ENCODE results near the gene RRP1B. TPM values are rescaled to one million over a fixed set of nuclear protein-coding genes. Genes with fewer than 3 reads are reported as not detected.

RRP1B gene
- polyA plus RNA-seq, 3 donors = 3.3 to 6.1 (median 4.5) TPM

GRCh38 chr21:43634618-43635017 lies 24.7 kb upstream of the RRP1B start:
- 100% methylated on average over 3 of the region's 5 CpGs for WGBS (ENCODE audit: insufficient coverage)
- peaks cover 0 to 1% (median 0%) of the 10 kb centered on the region in 3 donors for H3K27me3 Mint-ChIP-seq (ENCODE audit: low read depth in 3 of 3)

GRCh38 chr21:43635436-43635835 lies 23.9 kb upstream of the RRP1B start:
- Histone ChIP-seq H3K27ac (ENCODE audit: low read depth in 1 of 2, low read length in 2 of 2) (no peak overlapping the region), H3K4me3 (replicated peaks in 1 of 3; ENCODE audit: low read depth in 2 of 3, low read length in 3 of 3) (no peak overlapping the region), H3K9ac (ENCODE audit: insufficient read depth, low read length, poor library complexity, severe bottlenecking) (no peak overlapping the region), H3K9me3 (replicated peaks in 1 of 2; ENCODE audit: control insufficient read depth in 1 of 2, insufficient read depth in 1 of 2, low read length in 2 of 2) (no peaks in the 10 kb centered on the region), H3K36me3 (replicated peaks in 1 of 2; ENCODE audit: control insufficient read depth in 1 of 2, insufficient read depth in 2 of 2, low read length in 2 of 2) (no peaks in the 10 kb centered on the region), H2AFZ (ENCODE audit: insufficient read depth, low read depth, low read length, poor library complexity, severe bottlenecking) (no peak overlapping the region), H4K20me1 (ENCODE audit: insufficient read depth, low read length) (no peaks in the 10 kb centered on the region), H3K79me2 (ENCODE audit: insufficient read depth, low read length) (no peaks in the 10 kb centered on the region), H3K27me3 (ENCODE audit: control insufficient read depth in 2 of 2, insufficient read depth in 2 of 2, low read length in 2 of 2) (no peaks in the 10 kb centered on the region), H3K4me2 (replicated peaks; ENCODE audit: extremely low read depth, low read length, poor library complexity, severe bottlenecking) (no peak overlapping the region), H3K4me1 (ENCODE audit: control insufficient read depth in 1 of 2, insufficient read depth in 2 of 2, low read length in 2 of 2) (peaks cover 10% of the 10 kb centered on the region in 2 donors)
- no peak for DNase-seq
- Mint-ChIP-seq H3K4me1 (peaks cover 16% of the 10 kb centered on the region), H3K27ac (no peak overlapping the region), H3K4me3 (no peak overlapping the region), H3K36me3 (no peaks in the 10 kb centered on the region), H3K27me3 (ENCODE audit: low read depth in 3 of 3) (peaks cover 0 to 1% (median 0%) of the 10 kb centered on the region in 3 donors), H3K9me3 (peaks cover 0 to 2% (median 0%) of the 10 kb centered on the region in 7 donors)
- no peak for TF ChIP-seq CTCF (IDR thresholded peaks at IDR 0.05)
- 100% methylated on average over 1 of the region's 7 CpGs for WGBS (ENCODE audit: insufficient coverage)
- intact Hi-C loops (cut with micrococcal nuclease) = no loop called here

More at GRCh38 chr21:43634618-43635017, 24.7 kb upstream of the RRP1B start:
- Mint-ChIP-seq H3K4me3 (no peak overlapping the region), H3K27ac (no peak overlapping the region), H3K4me1 (peaks cover 8% of the 10 kb centered on the region), H3K9me3 (peaks cover 0 to 2% (median 0%) of the 10 kb centered on the region in 7 donors), H3K36me3 (no peaks in the 10 kb centered on the region)
- Histone ChIP-seq H3K9me3 (replicated peaks in 1 of 2; ENCODE audit: control insufficient read depth in 1 of 2, insufficient read depth in 1 of 2, low read length in 2 of 2) (no peaks in the 10 kb centered on the region), H3K27me3 (ENCODE audit: control insufficient read depth in 2 of 2, insufficient read depth in 2 of 2, low read length in 2 of 2) (no peaks in the 10 kb centered on the region), H4K20me1 (ENCODE audit: insufficient read depth, low read length) (no peaks in the 10 kb centered on the region), H3K9ac (ENCODE audit: insufficient read depth, low read length, poor library complexity, severe bottlenecking) (no peak overlapping the region), H3K4me1 (ENCODE audit: control insufficient read depth in 1 of 2, insufficient read depth in 2 of 2, low read length in 2 of 2) (peaks cover 2 to 4% of the 10 kb centered on the region in 2 donors), H3K4me2 (replicated peaks; ENCODE audit: extremely low read depth, low read length, poor library complexity, severe bottlenecking) (no peak overlapping the region), H3K4me3 (replicated peaks in 1 of 3; ENCODE audit: low read depth in 2 of 3, low read length in 3 of 3) (no peak overlapping the region), H3K79me2 (ENCODE audit: insufficient read depth, low read length) (no peaks in the 10 kb centered on the region), H2AFZ (ENCODE audit: insufficient read depth, low read depth, low read length, poor library complexity, severe bottlenecking) (peak overlapping the region; percentile 2), H3K36me3 (replicated peaks in 1 of 2; ENCODE audit: control insufficient read depth in 1 of 2, insufficient read depth in 2 of 2, low read length in 2 of 2) (no peaks in the 10 kb centered on the region), H3K27ac (ENCODE audit: low read depth in 1 of 2, low read length in 2 of 2) (no peak overlapping the region)
- intact Hi-C loops (cut with micrococcal nuclease) = no loop called here
- no peak for DNase-seq
- TF ChIP-seq CTCF (IDR thresholded peaks at IDR 0.05) = no peak

Data from CD14-positive monocyte (primary cell).